Ovary (tissue), 9 donors: ENCODE measurements around the gene CELF4. TPM values are rescaled to one million over a fixed set of nuclear protein-coding genes. Genes with fewer than 3 reads are reported as not detected.

Experiments used
- DNase-seq, 5 donors: peaks; one replicate each; pipeline ENCODE4 v3.0.0-alpha.2; 2019 to 2020
- H3K27ac ChIP-seq, 2 donors: fragments of 200-600 bp; one replicate each; pipeline versions ENCODE4 v1.5.1 to v1.8.0; 2019 to 2022
- H3K27me3 ChIP-seq: fragments of 200-600 bp; one replicate; pipeline ENCODE4 v1.8.0; 2022
- H3K36me3 ChIP-seq: fragments of 200-600 bp; sonication (generic); one replicate; pipeline ENCODE4 v1.5.1; 2019
- H3K4me1 ChIP-seq: one replicate; pipeline ENCODE4 v1.8.1; 2013; ENCODE audit warnings: mild to moderate bottlenecking, moderate library complexity; ENCODE audit not compliant: insufficient read depth
- H3K4me3 ChIP-seq: fragments of 200-600 bp; sonication (generic); one replicate; pipeline ENCODE4 v1.5.1; 2017
- H3K9me3 ChIP-seq, 2 donors: fragments of 200-600 bp in 1 of 2; sonication (generic) in 1 of 2; one replicate each; pipeline versions ENCODE4 v1.5.1 to v1.8.1; 2013 to 2019; ENCODE audit warnings: mild to moderate bottlenecking in 1 of 2, moderate library complexity in 1 of 2
- CTCF ChIP-seq, 3 donors: fragments of 450-650 bp in 2 of 3; fragments of 200-600 bp in 1 of 3; IDR thresholded peaks; one replicate each; pipeline versions ENCODE4 v1.5.1 to v1.8.0; 2016 to 2022; ENCODE audit warnings: antibody characterized with exemption in 3 of 3, mild to moderate bottlenecking in 1 of 3
- EP300 ChIP-seq: sonication (generic); formaldehyde crosslinking; IDR thresholded peaks from one replicate; pipeline ENCODE4 v1.6.1; 2017; ENCODE audit warnings: antibody characterized with exemption
- POLR2A ChIP-seq: fragments of 450-650 bp; IDR thresholded peaks from one replicate; pipeline ENCODE4 v1.6.1; 2017; ENCODE audit warnings: antibody characterized with exemption, mild to moderate bottlenecking, moderate library complexity
- WGBS, 3 donors: extraction: QIAGEN DNeasy Blood & Tissue Kit in 1 of 3; methylation state at CpG; one replicate each; pipeline versions ENCODE4 v1.1.5 to v1.1.7; 2013 to 2017; 5-methylcytosine and 5-hydroxymethylcytosine counted together
- intact Hi-C, 4 donors: fragments of 100-400 bp; cut with DNase I; formaldehyde crosslinking; loops; one replicate each; pipeline versions ENCODE4 v1.11.0 to v1.15.1; 2022 to 2023
- polyA plus RNA-seq, 2 donors: library from polyadenylated mRNA; stranded (reverse); fragments of 200-250 nt in 1 of 2; fragments of 350-450 nt in 1 of 2; fragmentation: Illumina TruSeq in 1 of 2; extraction: RNeasy Lipid Tissue Mini Kit (QIAGEN cat#74804) in 1 of 2; gene quantifications; one replicate each; pipeline ENCODE4 v1.2.3, GENCODE V29; 2013 to 2014
- total RNA-seq, 7 donors: library from RNA; depleted of rRNA in 2 of 7; stranded (reverse); fragments of >200 nt in 2 of 7; fragmentation: NEBNext Ultra II Directional in 3 of 7; extraction: Animal tissue kit (Norgen Biotek cat#: 25700) in 3 of 7; gene quantifications; one replicate each; pipeline versions ENCODE4 v1.1.0 to v1.2.4, GENCODE V29; 2016 to 2023
- donor health status: DM: no; HTN: no; CAD: no; lungs with moderate emphysema.
- donor health status: DM: no; HTN: no; CAD: no.
- donor health status: Bipolar disorder and iron deficiency.
- donor health status: DM: yes; HTN: yes; CAD: no.
- donor health status: DM: no; HTN: no; CAD: no.
- donor health status: DM: yes; HTN: yes; CAD: no.

The CELF4 gene
- total and polyA plus RNA-seq, 9 donors: 0.15 to 1.6 (median 1.1) TPM; not detected in 1

- Histone ChIP-seq H3K27ac (no peak overlapping the region), H3K9me3 (no peaks in the 10 kb centered on the region), H3K4me1 (no peaks in the 10 kb centered on the region), H3K4me3 (no peak overlapping the region), H3K27me3 (no peaks in the 10 kb centered on the region), H3K36me3 (no peaks in the 10 kb centered on the region)
- WGBS, 3 donors: 56 to 68% (median 57%) methylated on average over 2 of the region's 2 CpGs
- intact Hi-C loops: loop anchor here in 3 of 4 donors (10.0 kb wide), 3 partner anchors 56 to 186 kb away; no protein-coding TSS in a partner anchor
- DNase-seq: no peak
- no peak for TF ChIP-seq CTCF (IDR thresholded peaks at IDR 0.05)
- no peak for TF ChIP-seq POLR2A
- TF ChIP-seq EP300: no peak
These were observed 216.9 kb downstream of the CELF4 start for GRCh38 chr18:37348729-37349128.

GRCh38 chr18:37346048-37346447 is 219.6 kb downstream of the CELF4 start:
- 74 to 86% (median 77%) methylated on average over 3 of the region's 3 CpGs for WGBS, 3 donors
- no peaks in the 10 kb centered on the region for H3K9me3 ChIP-seq
- H3K4me3 ChIP-seq: no peak overlapping the region
- intact Hi-C loops: loop anchor here in 3 of 4 donors (10.0 kb wide), 3 partner anchors 59 to 189 kb away; no protein-coding TSS in a partner anchor
- no peaks in the 10 kb centered on the region for H3K4me1 ChIP-seq
- no peak for DNase-seq
- H3K27ac ChIP-seq: no peak overlapping the region
- no peaks in the 10 kb centered on the region for H3K27me3 ChIP-seq
- TF ChIP-seq CTCF (IDR thresholded peaks at IDR 0.05): no peak
- TF ChIP-seq POLR2A: no peak
- TF ChIP-seq EP300: no peak
- H3K36me3 ChIP-seq: no peaks in the 10 kb centered on the region

- Histone ChIP-seq H3K27me3 (no peaks in the 10 kb centered on the region), H3K27ac (no peak overlapping the region), H3K9me3 (no peaks in the 10 kb centered on the region), H3K4me3 (no peak overlapping the region), H3K36me3 (no peaks in the 10 kb centered on the region), H3K4me1 (no peaks in the 10 kb centered on the region)
- 6 to 18% (median 13%) methylated on average over 7 of the region's 7 CpGs for WGBS, 3 donors
- DNase-seq: no peak
- no peak for TF ChIP-seq CTCF (IDR thresholded peaks at IDR 0.05)
- no peak for TF ChIP-seq EP300
- no peak for TF ChIP-seq POLR2A
- intact Hi-C loops: loop anchor here in 3 of 4 donors (5.0 to 10.0 kb wide), 4 partner anchors 61 to 194 kb away; no protein-coding TSS in a partner anchor
These were observed 222.1 kb downstream of the CELF4 start for GRCh38 chr18:37343542-37343851.

- intact Hi-C loops: loop anchor here in 3 of 4 donors (5.0 to 10.0 kb wide), 4 partner anchors 63 to 196 kb away; no protein-coding TSS in a partner anchor
- no peaks in the 10 kb centered on the region for H3K9me3 ChIP-seq
These were observed 224.0 kb downstream of the CELF4 start for GRCh38 chr18:37341473-37342086.

More at GRCh38 chr18:37341473-37342086, 224.0 kb downstream of the CELF4 start:
- Histone ChIP-seq H3K4me1 (no peaks in the 10 kb centered on the region), H3K27ac (no peak overlapping the region), H3K27me3 (no peaks in the 10 kb centered on the region), H3K4me3 (no peak overlapping the region), H3K36me3 (no peaks in the 10 kb centered on the region)
- no peak for DNase-seq
- WGBS, 3 donors: 84 to 91% (median 89%) methylated on average over 5 of the region's 5 CpGs
- TF ChIP-seq EP300 (no peak), POLR2A (no peak), CTCF (IDR thresholded peaks at IDR 0.05) (no peak)
